B cell (primary cell): ENCODE results near the gene DDAH1. TPM values are rescaled to one million over a fixed set of nuclear protein-coding genes. Genes with fewer than 3 reads are reported as not detected.
"Not testable (repeated sequence)": the region's sequence is repeated elsewhere in the genome, so short reads cannot be mapped to it uniquely, and the experiment has no call there.

Experiments
- ATAC-seq: fragments of 200-7000 bp; cut with Tn5 transposase; one replicate; pipeline ENCODE4 v1.10.0; 2021; ENCODE audit warnings: low read depth, mild to moderate bottlenecking, moderate number of reproducible peaks, moderate library complexity
- CTCF ChIA-PET: fragments of 350-600 bp; sonication (Branson Sonifier 250); formaldehyde crosslinking; loops from one replicate; lab custom pipeline; 2021; ENCODE audit warnings: antibody characterized with exemption, inconsistent platforms; lab: Charles Lee
- POLR2A ChIA-PET: fragments of 350-600 bp; sonication (Branson Sonifier 250); formaldehyde crosslinking; loops from one replicate; lab custom pipeline; 2021; ENCODE audit warnings: antibody characterized with exemption; lab: Charles Lee
- DNase-seq: peaks from one replicate; pipeline ENCODE4 v3.0.0; 2013
- H2AFZ ChIP-seq: 2 replicates; pipeline ENCODE4 v1.6.1; 2012; ENCODE audit warnings: mild to moderate bottlenecking, low read depth, low read length; ENCODE audit not compliant: insufficient read depth, poor library complexity, severe bottlenecking
- H3K27ac ChIP-seq, 2 donors: 1 replicate in 1 of 2; 2 replicates in 1 of 2; pipeline ENCODE4 v1.5.1; 2012 to 2013; ENCODE audit warnings: low read length in 2 of 2, mild to moderate bottlenecking in 2 of 2, moderate library complexity in 1 of 2
- H3K27me3 ChIP-seq, 4 experiments: fragments of 200-600 bp in 1 of 4; sonication (generic) in 1 of 4; replicated peaks in 1 of 4; 1 replicate in 2 of 4; 2 replicates in 2 of 4; pipeline versions ENCODE4 v1.6.1 to v1.7.0; 2013 to 2016; ENCODE audit warnings: low read length in 3 of 4, mild to moderate bottlenecking in 2 of 4, mixed read lengths in 1 of 4, moderate library complexity in 1 of 4; ENCODE audit not compliant: insufficient read depth in 4 of 4, control insufficient read depth in 3 of 4; ENCODE audit errors: control extremely low read depth in 1 of 4
- H3K36me3 ChIP-seq, 2 experiments: replicated peaks in 1 of 2; 1 replicate in 1 of 2; 2 replicates in 1 of 2; pipeline versions ENCODE4 v1.6.1 to v1.7.1; 2013; ENCODE audit warnings: low read length in 1 of 2; ENCODE audit not compliant: insufficient read depth in 2 of 2, control insufficient read depth in 1 of 2; ENCODE audit errors: control extremely low read depth in 1 of 2, extremely low read depth in 1 of 2
- H3K4me1 ChIP-seq, 2 donors: fragments of 200-600 bp in 1 of 2; sonication (generic) in 1 of 2; 1 replicate in 1 of 2; 2 replicates in 1 of 2; pipeline versions ENCODE4 v1.5.1 to v1.6.1; 2013 to 2017; ENCODE audit warnings: low read length in 2 of 2; ENCODE audit not compliant: control insufficient read depth in 2 of 2, insufficient read depth in 2 of 2
- H3K4me2 ChIP-seq: replicated peaks from 2 replicates; pipeline ENCODE3; 2012; ENCODE audit warnings: mild to moderate bottlenecking, low read depth, low read length; ENCODE audit not compliant: poor library complexity, severe bottlenecking
- H3K4me3 ChIP-seq, 5 experiments: fragments of 200-600 bp in 1 of 5; sonication (generic) in 1 of 5; 1 replicate in 3 of 5; 2 replicates in 2 of 5; pipeline versions ENCODE4 v1.5.1 to v1.7.0; 2011 to 2016; ENCODE audit warnings: low read length in 4 of 5, mild to moderate bottlenecking in 4 of 5, low read depth in 2 of 5, control low read depth in 1 of 5, moderate library complexity in 1 of 5; ENCODE audit not compliant: insufficient read depth in 1 of 5; ENCODE audit errors: control extremely low read depth in 1 of 5, extremely low read depth in 1 of 5
- H3K79me2 ChIP-seq: fragments of 200-600 bp; sonication (generic); one replicate; pipeline ENCODE4 v1.6.0; 2016; ENCODE audit warnings: low read length; ENCODE audit not compliant: control insufficient read depth, insufficient read depth
- H3K9ac ChIP-seq: fragments of 200-600 bp; sonication (generic); 2 replicates; pipeline ENCODE4 v1.6.1; 2017; ENCODE audit warnings: mild to moderate bottlenecking, low read length, moderate library complexity
- H3K9me3 ChIP-seq, 3 donors: one replicate each; pipeline versions ENCODE4 v1.6.1 to v1.7.1; 2013; ENCODE audit warnings: low read length in 2 of 3; ENCODE audit not compliant: control insufficient read depth in 2 of 3, insufficient read depth in 1 of 3; ENCODE audit errors: control extremely low read depth in 1 of 3
- H4K20me1 ChIP-seq: 2 replicates; pipeline ENCODE4 v1.6.0; 2012; ENCODE audit warnings: mild to moderate bottlenecking, low read length; ENCODE audit not compliant: insufficient read depth, control insufficient read depth, poor library complexity, severe bottlenecking
- H3K27ac Mint-ChIP-seq: one replicate; pipeline ENCODE4 v1.8.0; 2021; ENCODE audit warnings: mixed read lengths
- H3K27me3 Mint-ChIP-seq: one replicate; pipeline ENCODE4 v1.8.0; 2021; ENCODE audit warnings: mixed read lengths
- H3K4me1 Mint-ChIP-seq: one replicate; pipeline ENCODE4 v1.8.0; 2021; ENCODE audit warnings: mixed read lengths
- H3K4me3 Mint-ChIP-seq: one replicate; pipeline ENCODE4 v1.8.0; 2021; ENCODE audit warnings: mixed read lengths
- H3K9me3 Mint-ChIP-seq: one replicate; pipeline ENCODE4 v1.8.0; 2022; ENCODE audit warnings: mixed read lengths; ENCODE audit not compliant: insufficient read depth
- EZH2 ChIP-seq: IDR thresholded peaks from 2 replicates; pipeline ENCODE4 v1.6.1; 2012; ENCODE audit warnings: borderline replicate concordance, low read depth, mild to moderate bottlenecking, moderate library complexity, low read length; ENCODE audit not compliant: insufficient read depth, poor library complexity, severe bottlenecking
- whole genome bisulfite sequencing: methylation state at CpG from one replicate; pipeline ENCODE4 v1.1.5; 2013; ENCODE audit warnings: missing lambda C conversion rate; ENCODE audit not compliant: insufficient coverage; 5-methylcytosine and 5-hydroxymethylcytosine counted together
- intact Hi-C: fragments of 100-400 bp; cut with micrococcal nuclease; formaldehyde crosslinking; loops from one replicate; pipeline ENCODE4 v1.10.0; 2022
- polyA plus RNA-seq: library from polyadenylated mRNA; depleted of rRNA; stranded (reverse); fragments of >200 nt; gene quantifications from 2 replicates; pipeline ENCODE4 v1.2.3, GENCODE V29; 2012
- total RNA-seq, 2 donors: library from RNA; stranded (reverse); fragments of 120-200 nt in 1 of 2; gene quantifications; 1 replicate in 1 of 2; 2 replicates in 1 of 2; pipeline versions ENCODE4 v1.2.3 to v1.2.4, GENCODE V29; 2013 to 2022
- TF ChIP-seq, protein P1 (sequence below): fragments of 200-600 bp; IDR thresholded peaks from one replicate; pipeline ENCODE4 v1.8.0; 2022; ENCODE audit warnings: antibody characterized with exemption, mild to moderate bottlenecking

DDAH1 gene
- total and polyA plus RNA-seq, 2 donors (not counting 1 experiment from before 2014, with no cell fraction given) = 0.04 TPM; not detected in 1

DNA sequence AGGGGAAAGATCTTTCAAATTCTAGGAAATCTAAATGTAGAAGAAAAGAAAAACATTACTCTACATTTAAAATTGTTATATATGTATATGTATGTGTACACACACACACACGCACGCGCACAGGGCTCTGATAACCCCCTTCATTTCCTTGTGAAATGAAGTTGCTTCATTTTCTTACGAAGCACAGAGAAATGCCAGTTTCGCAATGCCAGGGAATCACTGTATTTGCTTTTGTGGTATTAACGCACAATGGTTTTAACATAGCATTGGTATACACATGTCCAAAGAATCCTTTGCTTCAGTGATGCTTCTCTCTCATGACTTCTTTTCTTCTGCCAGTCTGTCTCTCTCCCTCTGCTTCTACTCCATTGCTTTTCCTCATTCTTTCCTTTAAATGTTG lies 8.4 kb upstream of the DDAH1 start:
- intact Hi-C loops = no loop called here
- Mint-ChIP-seq H3K4me3 (no peak overlapping the region), H3K9me3 (no peaks in the 10 kb centered on the region), H3K27me3 (peaks cover 22% of the 10 kb centered on the region), H3K27ac (no peak overlapping the region), H3K4me1 (no peaks in the 10 kb centered on the region)
- H3K9ac ChIP-seq = no peak overlapping the region
- H4K20me1 ChIP-seq = no peaks in the 10 kb centered on the region
- no peak for TF ChIP-seq EZH2
- TF ChIP-seq, protein P1, sequence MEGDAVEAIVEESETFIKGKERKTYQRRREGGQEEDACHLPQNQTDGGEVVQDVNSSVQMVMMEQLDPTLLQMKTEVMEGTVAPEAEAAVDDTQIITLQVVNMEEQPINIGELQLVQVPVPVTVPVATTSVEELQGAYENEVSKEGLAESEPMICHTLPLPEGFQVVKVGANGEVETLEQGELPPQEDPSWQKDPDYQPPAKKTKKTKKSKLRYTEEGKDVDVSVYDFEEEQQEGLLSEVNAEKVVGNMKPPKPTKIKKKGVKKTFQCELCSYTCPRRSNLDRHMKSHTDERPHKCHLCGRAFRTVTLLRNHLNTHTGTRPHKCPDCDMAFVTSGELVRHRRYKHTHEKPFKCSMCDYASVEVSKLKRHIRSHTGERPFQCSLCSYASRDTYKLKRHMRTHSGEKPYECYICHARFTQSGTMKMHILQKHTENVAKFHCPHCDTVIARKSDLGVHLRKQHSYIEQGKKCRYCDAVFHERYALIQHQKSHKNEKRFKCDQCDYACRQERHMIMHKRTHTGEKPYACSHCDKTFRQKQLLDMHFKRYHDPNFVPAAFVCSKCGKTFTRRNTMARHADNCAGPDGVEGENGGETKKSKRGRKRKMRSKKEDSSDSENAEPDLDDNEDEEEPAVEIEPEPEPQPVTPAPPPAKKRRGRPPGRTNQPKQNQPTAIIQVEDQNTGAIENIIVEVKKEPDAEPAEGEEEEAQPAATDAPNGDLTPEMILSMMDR = no peak
- no peaks in the 10 kb centered on the region for H3K79me2 ChIP-seq
- H3K4me2 ChIP-seq = no peak overlapping the region
- no peaks in the 10 kb centered on the region for H3K4me1 ChIP-seq
- 100% methylated on average over 1 of the region's 6 CpGs for WGBS
- ChIA-PET POLR2A (no interaction called here), CTCF (no interaction called here)
- no peaks in the 10 kb centered on the region for H3K9me3 ChIP-seq
- ATAC-seq (no peak), DNase-seq (no peak)
- H3K4me3 ChIP-seq = no peak overlapping the region
- H3K27me3 ChIP-seq = no peaks in the 10 kb centered on the region
- no peak overlapping the region for H2AFZ ChIP-seq
- no peaks in the 10 kb centered on the region for H3K36me3 ChIP-seq
- no peak overlapping the region for H3K27ac ChIP-seq

DNA sequence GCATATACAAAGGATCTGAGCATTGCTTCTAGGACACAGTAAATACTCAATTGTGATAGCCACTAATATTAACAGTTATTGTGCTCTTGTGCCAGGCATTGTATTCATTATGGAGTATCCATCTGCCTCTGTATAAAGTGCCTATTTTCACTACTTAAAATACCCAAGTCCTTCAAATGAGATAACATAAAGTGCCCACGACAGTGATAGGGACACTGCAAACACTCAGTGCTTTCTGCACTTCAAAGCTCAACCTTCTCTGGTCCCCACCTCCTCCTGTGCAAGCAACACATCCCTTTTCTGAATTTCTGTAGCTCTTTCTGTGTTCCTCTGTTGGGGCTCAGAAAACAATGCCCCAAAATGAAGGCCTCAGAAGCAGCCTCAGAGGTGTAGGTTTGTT lies 6.6 kb upstream of the DDAH1 start:
- Mint-ChIP-seq H3K4me1 (no peaks in the 10 kb centered on the region), H3K4me3 (no peak overlapping the region), H3K27me3 (peaks cover 25% of the 10 kb centered on the region), H3K27ac (no peak overlapping the region), H3K9me3 (no peaks in the 10 kb centered on the region)
- Histone ChIP-seq H3K36me3 (no peaks in the 10 kb centered on the region), H3K9ac (no peak overlapping the region), H3K27me3 (no peaks in the 10 kb centered on the region), H3K9me3 (no peaks in the 10 kb centered on the region), H3K4me3 (no peak overlapping the region), H3K4me2 (no peak overlapping the region), H4K20me1 (no peaks in the 10 kb centered on the region), H3K4me1 (no peaks in the 10 kb centered on the region), H2AFZ (no peak overlapping the region), H3K79me2 (no peaks in the 10 kb centered on the region), H3K27ac (no peak overlapping the region)
- 81% methylated on average over 1 of the region's 1 CpG for WGBS
- no peak for DNase-seq
- TF ChIP-seq, protein P1 = no peak
- TF ChIP-seq EZH2 = no peak
- intact Hi-C loops = no loop called here
- POLR2A ChIA-PET = no interaction called here
- CTCF ChIA-PET = no interaction called here
- no peak for ATAC-seq

DNA sequence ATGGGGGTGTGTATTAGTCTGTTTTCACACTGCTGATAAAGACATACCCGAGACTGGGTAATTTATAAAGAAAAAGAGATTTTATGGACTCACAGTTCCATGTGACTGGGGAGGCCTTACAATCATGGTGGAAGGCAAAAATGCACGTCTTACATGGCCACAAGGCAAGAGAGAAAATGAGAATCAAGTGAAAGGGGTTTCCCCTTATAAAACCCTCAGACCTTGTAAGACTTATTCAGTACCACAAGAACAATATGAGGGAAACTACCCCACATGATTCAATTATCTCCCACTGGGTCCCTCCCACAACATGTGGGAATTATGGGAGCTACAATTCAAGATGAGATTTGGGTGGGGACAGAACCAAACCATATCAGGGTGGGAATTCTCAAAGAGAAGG lies 5.2 kb upstream of the DDAH1 start:
- H3K27me3 ChIP-seq, POLR2A ChIA-PET: not testable (repeated sequence)

More for the DNA sequence above, 5.2 kb upstream of the DDAH1 start:
- H3K9me3 ChIP-seq, H3K4me1 ChIP-seq, H3K9me3 Mint-ChIP-seq, H3K4me3 ChIP-seq, H3K4me2 ChIP-seq, H2AFZ ChIP-seq, H3K9ac ChIP-seq, H3K27ac Mint-ChIP-seq, ATAC-seq, H3K36me3 ChIP-seq, CTCF ChIA-PET, H3K79me2 ChIP-seq, DNase-seq, H3K4me1 Mint-ChIP-seq, H3K4me3 Mint-ChIP-seq, H3K27ac ChIP-seq, H4K20me1 ChIP-seq, intact Hi-C loops: not testable (repeated sequence)
- WGBS = 88% methylated on average over 1 of the region's 2 CpGs
- H3K27me3 Mint-ChIP-seq = peaks cover 33% of the 10 kb centered on the region
